ENCODE measurements around the gene DPP10. TPM values are rescaled to one million over a fixed set of nuclear protein-coding genes. Genes with fewer than 3 reads are reported as not detected.

DPP10 gene
- not detected in 2 replicates for total RNA-seq (2013; cell fraction: nucleolus; rRNA removed)
- not detected in 2 replicates for total RNA-seq (2014; rRNA removed)
- total RNA-seq (2014; rRNA removed; fragmentation: Illumina TruSeq; extraction: Trizol), result not detected in 2 replicates
- total RNA-seq (2021), result not detected in 2 replicates
- polyA plus RNA-seq (2011; ENCODE audit: low read depth), result not detected
- polyA plus RNA-seq (2011; rRNA removed), result not detected in 2 replicates
- polyA plus RNA-seq (2011; cell fraction: cytosol; rRNA removed), result not detected in 2 replicates
- not detected in 2 replicates for polyA plus RNA-seq (2011; cell fraction: nucleus; rRNA removed)
- not detected in 2 replicates for polyA plus RNA-seq (2012)
- polyA plus RNA-seq (2014; fragmentation: Illumina TruSeq; extraction: Trizol), result not detected in 2 replicates
- polyA plus RNA-seq (2014; fragmentation: Nextera tagmentation; extraction: Ambion mirVana), result not detected
- polyA plus RNA-seq (2014; rRNA removed), result not detected in 2 replicates
- not detected for polyA plus RNA-seq (2016; fragmentation: Nextera tagmentation; extraction: Ambion mirVana)
- not detected in 2 replicates for polyA minus RNA-seq (2011; rRNA and poly(A)+ RNA removed)
- not detected in 2 replicates for polyA minus RNA-seq (2011; cell fraction: cytosol; rRNA and poly(A)+ RNA removed)
- polyA minus RNA-seq (2011; cell fraction: nucleus; rRNA and poly(A)+ RNA removed), result not detected in 2 replicates
- Bru-seq, nascent RNA, result percentile 0 among the genes with signal in this experiment
- BruChase-seq, experiment 1, labeled RNA remaining after a 6-hour chase, result percentile 1 among the genes with signal in this experiment
- percentile 1 among the genes with signal in this experiment for BruChase-seq, experiment 2, labeled RNA remaining after a 2-hour chase
- long read RNA-seq, experiment 1, result 0 reads
- long read RNA-seq, experiment 2, partial matches to known transcripts, result 0 of 2 reads
- long read RNA-seq, experiment 2, other reads (novel, unspliced or antisense), result 2 of 2 reads

GRCh38 chr2:114442510-114442909 lies at the start of gene DPP10:
Gene DPP10 (plus strand): TSS chr2:114442641.
- H3K4me1 ChIP-seq (ENCODE audit: control insufficient read depth, insufficient read depth, low read length), result no peaks in the 10 kb centered on the region
- H2AFZ ChIP-seq (ENCODE audit: control insufficient read depth, low read depth, low read length), result no peak within 1 kb of the TSS
- H3K9ac ChIP-seq (ENCODE audit: control insufficient read depth, insufficient read depth, low read length), result no peak within 1 kb of the TSS
- ChIA-PET CTCF (no interaction called here), POLR2A (no interaction called here), RAD21 (ENCODE audit: unreplicated experiment) (no interaction called here), SMC1A (ENCODE audit: uncharacterized antibody, unreplicated experiment) (no interaction called here)
- no peaks in the 10 kb centered on the region for H3K36me3 ChIP-seq (ENCODE audit: control insufficient read depth in 2 of 2, insufficient read depth in 2 of 2, low read length in 1 of 2)
- H3K79me2 ChIP-seq (ENCODE audit: control insufficient read depth, insufficient read depth, low read length), result no peaks in the 10 kb centered on the region
- no peak within 1 kb of the TSS for H3K4me3 ChIP-seq
- H3K27ac ChIP-seq (ENCODE audit: control insufficient read depth, insufficient read depth), result no peak within 1 kb of the TSS
- H3K4me2 ChIP-seq (ENCODE audit: control insufficient read depth, insufficient read depth), result no peak within 1 kb of the TSS
- FAIRE-seq, result no peak
- TF ChIP-seq REST (IDR thresholded peaks at IDR 0.05; ENCODE audit: low read depth, low read length), result peak; percentile 92
- no peak for TF ChIP-seq NFIC (IDR thresholded peaks at IDR 0.05; ENCODE audit: low read depth, low read length)
- no peak for TF ChIP-seq IRF3 (IDR thresholded peaks at IDR 0.05)
- TF ChIP-seq TBL1XR1 (IDR thresholded peaks at IDR 0.05; ENCODE audit: low read depth, low read length), result no peak
- no peaks in the 10 kb centered on the region for H4K20me1 ChIP-seq (ENCODE audit: control insufficient read depth, insufficient read depth)
- ATAC-seq, result no peak
- WGBS (ENCODE audit: insufficient coverage, insufficient replicate concordance, low lambda C conversion rate, missing lambda C conversion rate), result 0% methylated on average over 5 of the region's 5 CpGs
- H3K9me3 ChIP-seq (replicated peaks; ENCODE audit: control insufficient read depth, insufficient read depth, low read length), result no peaks in the 10 kb centered on the region
- intact Hi-C loops (cut with micrococcal nuclease; ENCODE audit: unreplicated experiment) (no loop called here), in situ Hi-C loops (cut with MboI) (no loop called here)
- no peak for DNase-seq (ENCODE audit: low read depth, low spot score)
- no peaks in the 10 kb centered on the region for H3K27me3 ChIP-seq (replicated peaks in 1 of 2; ENCODE audit: control insufficient read depth in 2 of 2, insufficient read depth in 2 of 2, low read length in 1 of 2)
- BruUV-seq (replicated peaks), result no TSS peak

Measured in GM12878 (cell line).